GM19455 (cell line): ENCODE data around the gene HLA-C.
"Not testable (repeated sequence)": the region's sequence is repeated elsewhere in the genome, so short reads cannot be mapped to it uniquely, and the experiment has no call there.

Experiments used
- ATAC-seq: cut with Tn5 transposase; IDR thresholded peaks from one replicate; pipeline ENCODE4 v1.9.1; 2021; ENCODE audit not compliant: unreplicated experiment

The HLA-C gene

DNA sequence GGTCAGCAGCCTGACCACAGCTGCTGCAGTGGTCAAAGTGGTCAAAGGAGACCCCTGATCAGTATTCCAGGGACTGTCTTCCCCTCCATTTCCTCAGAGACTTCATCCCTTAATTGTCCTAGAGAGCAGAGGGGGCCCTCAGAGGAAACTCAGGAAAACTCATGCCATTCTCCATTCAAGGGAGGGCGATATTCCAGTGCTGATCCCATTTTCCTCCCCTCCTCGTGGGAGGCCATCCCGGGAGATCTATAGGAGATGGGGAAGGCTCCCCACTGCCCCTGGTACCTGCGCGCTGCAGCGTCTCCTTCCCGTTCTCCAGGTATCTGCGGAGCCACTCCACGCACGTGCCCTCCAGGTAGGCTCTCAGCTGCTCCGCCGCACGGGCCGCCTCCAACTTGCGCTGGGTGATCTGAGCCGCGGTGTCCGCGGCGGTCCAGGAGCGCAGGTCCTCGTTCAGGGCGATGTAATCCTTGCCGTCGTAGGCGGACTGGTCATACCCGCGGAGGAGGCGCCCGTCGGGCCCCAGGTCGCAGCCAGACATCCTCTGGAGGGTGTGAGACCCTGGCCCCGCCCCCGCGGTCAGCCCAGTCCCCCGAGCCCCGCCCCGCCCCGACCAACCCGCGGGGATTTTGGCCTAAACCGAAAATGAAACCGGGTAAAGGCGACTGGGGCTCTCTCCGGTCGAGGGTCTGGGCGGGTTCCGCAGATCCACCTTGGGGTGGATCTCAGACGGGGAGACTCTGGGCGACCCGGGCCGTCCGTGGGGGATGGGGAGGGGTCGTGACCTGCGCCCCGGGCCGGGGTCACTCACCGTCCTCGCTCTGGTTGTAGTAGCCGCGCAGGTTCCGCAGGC, 878 bp downstream of the HLA-C start:
- no peak for ATAC-seq

DNA sequence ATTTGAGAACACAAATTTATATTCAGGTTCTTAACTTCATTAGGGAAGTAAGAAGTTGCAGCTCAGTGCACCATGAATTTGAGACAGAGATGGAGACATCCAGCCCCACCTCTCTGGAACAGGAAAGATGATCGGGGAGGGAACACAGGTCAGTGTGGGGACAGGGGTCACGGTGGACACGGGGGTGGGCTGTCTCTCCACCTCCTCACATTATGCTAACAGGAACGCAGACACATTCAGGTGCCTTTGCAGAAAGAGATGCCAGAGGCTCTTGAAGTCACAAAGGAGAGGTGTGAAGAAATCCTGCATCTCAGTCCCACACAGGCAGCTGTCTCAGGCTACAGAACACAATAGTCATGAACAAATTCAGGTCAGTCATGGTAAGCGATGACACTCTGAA, 3.1 kb downstream of the HLA-C start:
- no peak for ATAC-seq

DNA sequence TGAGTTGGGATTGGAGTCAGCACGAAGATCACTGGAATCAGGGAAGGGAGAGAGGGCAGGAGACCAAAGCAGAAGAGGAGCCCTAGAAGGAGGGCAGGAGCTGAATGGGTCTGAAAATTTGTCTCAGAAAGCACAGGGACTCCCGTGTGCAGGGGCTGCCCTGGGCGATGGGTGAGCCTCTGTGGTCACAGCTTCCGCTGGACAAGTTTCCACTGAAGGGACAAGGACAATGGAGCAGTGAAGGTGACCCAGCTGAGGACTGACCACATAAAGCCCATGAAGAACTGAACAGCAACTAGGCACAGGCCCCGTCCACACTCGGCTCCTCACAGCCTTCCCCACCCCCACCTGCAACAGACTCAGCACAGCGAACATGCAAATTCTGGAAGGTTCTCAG, 3.5 kb downstream of the HLA-C start:
- ATAC-seq: no peak

DNA sequence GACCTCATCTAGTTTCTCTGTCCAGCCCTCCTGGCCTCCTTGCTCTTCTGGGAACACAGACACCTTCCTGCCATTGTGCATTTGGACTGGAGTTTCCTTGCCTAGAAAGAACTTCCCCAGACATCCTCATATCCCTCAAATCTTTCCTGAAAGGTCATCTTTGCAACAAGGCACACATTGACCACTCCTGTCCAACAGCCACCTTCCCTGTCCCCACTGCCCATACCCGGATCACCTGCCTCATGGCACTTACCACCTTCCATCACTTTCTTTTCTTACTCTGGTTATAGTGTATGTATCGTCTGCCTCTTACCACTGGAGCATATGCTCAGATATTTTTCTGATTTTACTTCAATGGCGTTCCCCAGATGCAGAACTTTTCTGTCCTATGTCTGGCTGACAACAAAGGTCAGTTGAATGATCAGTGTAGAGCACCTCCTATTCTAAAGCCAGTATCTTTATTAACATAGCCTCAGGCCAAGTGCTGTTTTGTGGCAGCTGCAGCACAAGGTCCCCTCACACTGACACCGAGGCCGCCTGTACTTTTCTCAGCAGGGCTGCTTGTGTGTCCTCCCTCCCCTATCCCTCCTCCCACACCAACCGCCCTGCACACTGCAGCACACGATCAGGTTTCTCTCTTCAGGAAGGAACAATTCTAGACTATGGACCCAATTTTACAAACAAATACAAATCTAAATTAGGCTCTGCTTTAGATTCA, 4.1 kb downstream of the HLA-C start:
- no peak for ATAC-seq

DNA sequence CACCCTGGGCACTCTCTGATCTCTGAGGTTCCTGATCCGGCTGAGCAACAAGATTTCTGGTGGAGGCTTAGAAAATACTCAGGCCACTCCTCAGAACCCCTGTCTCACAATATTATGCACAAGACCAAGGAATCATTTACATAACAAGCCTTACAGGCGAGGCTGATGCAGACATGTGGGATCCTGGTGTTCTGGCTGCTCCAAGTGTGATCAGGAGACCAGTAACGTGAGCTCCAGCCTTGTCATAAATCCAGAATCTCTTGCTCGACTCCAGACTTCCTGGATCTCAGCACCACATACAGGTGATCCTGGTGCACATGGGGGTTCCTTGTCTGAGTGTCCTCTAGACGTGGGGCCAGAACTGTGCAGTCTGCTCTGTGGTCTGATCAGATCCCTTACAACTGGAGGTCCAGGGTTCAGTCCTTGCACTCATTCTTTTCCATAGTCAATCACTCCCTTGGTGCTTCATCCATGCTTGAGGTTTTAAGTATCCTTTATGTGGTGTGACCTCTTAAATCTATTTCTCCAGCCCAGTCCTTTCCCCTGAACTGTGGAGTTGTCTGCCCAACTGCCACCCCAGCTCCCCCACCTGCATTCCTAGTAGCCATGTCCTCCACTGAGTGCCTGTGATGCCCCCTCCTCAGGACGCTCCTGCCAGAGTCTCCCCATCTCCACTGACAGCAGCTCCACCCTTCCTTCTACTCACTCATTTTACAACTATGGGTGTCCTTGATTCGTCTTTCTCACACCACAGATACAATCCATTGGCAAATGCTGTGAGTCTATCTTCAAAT, 5.1 kb downstream of the HLA-C start:
- no peak for ATAC-seq

DNA sequence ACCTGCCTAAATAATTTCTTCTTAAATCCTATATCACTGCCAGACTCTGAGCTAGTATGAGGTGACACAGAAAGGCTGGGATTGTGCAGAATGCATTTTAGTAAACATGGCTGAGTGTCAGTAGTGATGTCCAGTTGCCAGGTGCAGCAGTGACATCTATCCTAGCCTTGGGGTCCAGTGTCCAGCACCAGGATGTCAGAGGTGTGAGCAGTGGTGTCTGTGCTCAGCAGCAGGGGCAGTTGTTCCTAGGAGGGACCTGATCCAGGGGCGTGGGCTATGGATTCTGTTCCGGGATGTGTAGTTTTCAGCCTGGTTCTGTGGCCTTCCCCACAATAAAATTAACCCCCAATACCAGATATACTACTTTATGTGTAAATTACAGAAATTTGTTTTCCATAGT, 6.0 kb downstream of the HLA-C start:
- ATAC-seq: no peak

DNA sequence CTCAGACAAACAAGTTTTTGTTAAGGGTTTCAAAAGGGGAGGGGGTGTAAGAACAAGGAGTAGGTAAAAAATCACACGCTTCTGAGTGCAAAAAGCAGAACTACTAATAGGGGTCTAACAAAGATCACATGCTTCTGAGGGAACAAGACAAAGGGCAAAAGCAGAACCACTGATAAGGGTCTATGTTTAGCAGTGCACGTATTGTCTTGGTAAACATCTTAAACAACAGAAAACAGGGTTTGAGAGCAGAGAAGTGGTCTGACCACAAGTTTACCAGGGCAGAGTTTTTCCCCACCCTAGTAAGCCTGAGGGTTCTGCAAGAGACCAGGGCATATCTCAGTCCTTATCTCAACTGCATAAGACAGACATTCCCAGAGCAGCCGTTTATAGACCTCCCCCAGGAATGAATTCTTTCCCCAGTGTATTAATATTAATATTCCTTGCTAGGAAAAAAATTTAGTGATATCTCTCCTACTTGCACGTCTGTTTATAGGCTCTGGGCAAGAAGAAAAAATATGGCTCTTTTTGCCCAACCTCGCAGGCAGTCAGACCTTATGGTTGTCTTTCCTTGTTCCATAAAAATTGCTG, 8.5 kb downstream of the HLA-C start:
- ATAC-seq: not testable (repeated sequence)

DNA sequence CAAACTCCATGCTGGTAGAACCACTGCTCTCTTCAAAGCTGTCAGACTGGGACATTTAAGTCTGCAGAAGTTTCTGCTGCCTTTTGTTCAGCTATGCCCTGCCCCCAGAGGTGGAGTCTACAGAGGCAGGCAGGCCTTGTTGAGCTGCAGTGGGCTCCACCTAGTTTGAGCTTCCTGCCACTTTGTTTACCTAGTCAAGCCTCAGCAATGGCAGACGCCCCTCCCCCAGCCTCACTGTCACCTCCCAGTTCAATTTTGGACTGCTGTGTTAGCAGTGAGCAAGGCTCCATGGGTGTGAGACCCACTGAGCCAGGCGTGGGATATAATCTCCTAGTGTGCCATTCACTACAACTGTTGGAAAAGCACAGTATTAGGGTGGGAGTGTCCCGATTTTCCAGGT, 11.9 kb downstream of the HLA-C start:
- not testable (repeated sequence) for ATAC-seq

DNA sequence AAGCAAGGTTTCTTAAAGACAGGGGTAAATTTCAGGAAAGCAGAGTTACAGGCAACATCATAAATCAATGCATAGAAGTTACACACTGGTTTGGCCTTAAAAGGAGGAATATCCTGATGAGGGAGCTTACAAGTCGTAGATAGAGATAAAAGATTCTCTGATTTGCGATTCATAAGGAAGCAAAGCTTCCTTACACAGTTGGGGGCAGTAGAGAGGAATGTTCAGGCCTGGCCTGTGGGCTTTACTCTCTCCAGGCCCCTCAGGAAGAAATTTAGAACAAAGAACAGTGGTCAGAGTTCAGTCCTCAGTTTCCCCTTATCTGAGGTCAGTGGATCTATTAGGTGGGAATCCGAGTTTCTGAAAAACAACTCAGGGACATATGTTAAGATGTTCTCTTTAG, 19.3 kb downstream of the HLA-C start:
- no peak for ATAC-seq

DNA sequence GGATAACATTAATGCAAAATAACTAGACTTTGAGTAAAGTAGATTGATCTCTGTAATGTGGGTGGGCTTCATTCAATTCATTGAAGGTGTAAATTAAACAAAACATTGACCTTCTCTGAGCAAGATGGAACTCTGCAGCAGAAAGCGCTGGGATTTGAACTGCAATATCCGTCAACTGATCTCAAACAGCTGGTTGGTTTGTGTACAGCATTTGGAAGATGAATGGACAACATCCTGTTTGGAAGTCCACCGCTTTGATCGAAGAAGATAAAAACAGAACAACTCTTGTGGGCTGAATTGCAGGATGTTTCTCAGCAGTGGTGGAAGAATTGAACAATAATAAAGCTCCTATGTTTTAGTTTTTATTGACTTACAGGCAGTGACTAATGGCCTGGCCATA, 20.6 kb downstream of the HLA-C start:
- ATAC-seq: no peak

DNA sequence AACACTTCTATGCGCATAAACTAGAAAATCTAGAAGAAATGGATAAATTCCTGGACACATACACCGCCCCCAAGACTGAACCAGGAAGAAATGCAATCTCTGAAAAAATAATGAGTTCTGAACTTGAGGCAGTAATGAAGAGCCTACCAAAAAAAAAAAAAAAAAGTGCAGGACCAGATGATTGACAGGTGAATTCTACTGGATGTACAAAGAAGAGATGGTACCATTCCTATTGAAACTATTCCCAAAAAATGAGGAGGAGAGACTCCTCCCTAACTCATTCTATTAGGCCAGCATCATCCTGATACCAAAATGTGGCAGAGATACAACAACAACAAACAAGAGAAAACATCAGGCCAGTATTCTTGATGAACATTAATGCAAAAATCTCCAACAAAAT, 22.7 kb downstream of the HLA-C start:
- no peak for ATAC-seq

DNA sequence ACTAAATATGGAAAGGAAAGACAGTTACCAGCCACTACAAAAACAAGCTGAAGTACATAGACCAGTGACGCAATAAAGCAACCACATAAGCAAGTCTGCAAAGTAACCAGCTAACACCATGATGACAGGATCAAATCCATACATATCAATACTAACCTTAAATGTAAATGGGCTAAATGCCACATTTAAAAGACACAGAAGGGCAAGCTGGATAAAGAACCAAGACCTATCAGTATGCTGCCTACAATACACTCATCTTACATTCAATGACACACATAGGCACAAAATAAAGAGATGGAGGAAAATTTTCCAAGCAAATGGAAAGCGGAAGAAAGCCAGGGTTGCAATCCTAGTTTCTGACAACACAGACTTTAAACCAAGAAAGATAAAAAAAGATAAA, 24.1 kb downstream of the HLA-C start:
- ATAC-seq: no peak

DNA sequence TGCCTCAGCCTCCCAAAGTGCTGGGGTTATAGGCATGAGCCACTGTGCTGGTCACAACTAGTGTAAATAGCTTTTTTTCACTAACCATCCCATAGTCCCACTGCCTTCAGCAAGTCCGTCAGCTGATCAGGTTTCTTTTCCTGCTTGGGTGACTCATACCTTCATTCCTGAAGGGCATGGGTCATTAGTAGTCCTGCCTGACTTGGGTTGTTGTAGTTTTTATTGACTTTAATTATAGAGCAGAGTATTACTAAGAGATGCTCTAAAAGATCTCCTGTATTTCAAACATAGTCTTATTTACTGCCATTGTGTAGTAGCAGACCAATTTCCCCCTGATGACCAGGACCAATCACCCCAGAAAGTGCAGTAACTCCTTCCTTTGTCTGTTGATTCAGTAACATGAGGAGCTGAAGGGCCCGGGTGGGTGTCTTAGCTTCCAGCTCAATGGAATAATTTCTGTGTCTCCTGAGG, 25.8 kb downstream of the HLA-C start:
- ATAC-seq: no peak

DNA sequence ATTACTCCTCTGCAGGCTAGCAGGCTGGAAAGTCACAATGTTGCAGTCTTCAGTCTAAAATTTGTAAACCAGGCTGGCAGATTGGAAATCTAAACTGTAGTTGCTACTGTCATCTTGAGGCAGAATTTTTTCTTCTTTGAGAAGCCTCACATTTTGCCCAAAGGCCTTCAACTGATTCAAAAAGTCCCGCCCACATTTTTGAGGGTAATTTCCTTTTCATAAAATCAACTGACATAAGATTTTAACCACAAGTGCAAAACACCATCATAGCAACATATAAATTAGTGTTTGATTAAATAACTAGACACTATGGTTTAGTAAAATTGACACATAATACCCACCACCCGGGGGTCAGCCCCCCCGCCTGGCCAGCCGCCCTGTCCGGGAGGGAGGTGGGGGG, 28.4 kb downstream of the HLA-C start:
- ATAC-seq: no peak

DNA sequence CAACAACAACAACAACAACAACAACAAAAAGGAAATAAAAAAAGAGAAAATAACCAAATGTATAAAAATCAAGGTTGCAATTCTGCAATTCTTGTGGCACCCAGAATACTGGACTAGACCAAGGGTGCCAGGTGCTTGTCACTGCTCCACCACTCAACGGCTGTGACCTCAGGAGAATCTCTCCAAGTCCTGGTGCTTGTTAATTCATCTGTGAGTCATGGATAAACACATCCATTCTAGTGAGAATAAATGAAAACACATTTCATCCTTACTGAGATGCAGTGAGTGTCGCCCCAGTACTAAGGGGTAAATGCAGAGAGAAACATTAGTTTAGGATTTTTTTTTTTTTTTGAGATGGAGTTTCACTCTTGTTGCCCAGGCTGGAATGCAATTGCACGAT, 32.0 kb downstream of the HLA-C start:
- no peak for ATAC-seq

DNA sequence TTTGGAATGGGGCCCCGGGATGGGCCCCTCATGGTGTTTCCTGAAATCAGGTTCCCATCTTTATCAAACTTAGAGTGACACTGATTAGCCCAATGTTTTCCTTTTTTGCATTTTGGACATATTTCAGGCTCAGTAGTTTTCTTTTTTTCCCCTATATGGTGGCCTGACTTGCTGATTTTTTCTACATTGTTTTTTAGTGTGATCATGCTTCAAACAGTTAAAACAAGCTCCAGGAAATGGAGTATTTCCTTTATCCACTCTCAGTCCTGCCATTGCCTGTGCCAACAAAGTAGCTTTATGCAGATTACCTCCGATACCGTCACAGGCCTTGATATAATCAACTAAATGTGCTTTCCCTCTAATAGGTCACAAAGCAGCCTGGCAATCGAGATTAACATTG, 37.8 kb downstream of the HLA-C start:
- not testable (repeated sequence) for ATAC-seq

DNA sequence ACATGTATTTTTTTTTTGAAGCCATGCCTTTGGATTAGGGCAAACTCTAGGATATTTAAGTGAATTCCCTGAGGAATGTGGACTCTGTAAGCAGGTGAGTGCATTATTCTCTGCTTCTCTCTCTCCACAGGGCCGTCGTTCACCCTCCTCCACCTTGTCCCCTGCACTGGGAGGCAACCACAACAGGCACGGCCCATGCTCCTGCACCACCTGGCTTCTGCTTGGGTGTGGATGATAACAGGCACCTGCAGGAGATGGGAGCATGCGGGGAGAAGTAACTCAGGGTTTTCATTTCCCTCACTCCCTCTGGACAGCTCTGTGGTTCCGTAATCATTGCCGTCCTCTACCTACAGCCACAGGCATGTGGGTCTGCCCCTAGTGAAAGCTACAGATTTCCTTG, 43.4 kb downstream of the HLA-C start:
- ATAC-seq: no peak

DNA sequence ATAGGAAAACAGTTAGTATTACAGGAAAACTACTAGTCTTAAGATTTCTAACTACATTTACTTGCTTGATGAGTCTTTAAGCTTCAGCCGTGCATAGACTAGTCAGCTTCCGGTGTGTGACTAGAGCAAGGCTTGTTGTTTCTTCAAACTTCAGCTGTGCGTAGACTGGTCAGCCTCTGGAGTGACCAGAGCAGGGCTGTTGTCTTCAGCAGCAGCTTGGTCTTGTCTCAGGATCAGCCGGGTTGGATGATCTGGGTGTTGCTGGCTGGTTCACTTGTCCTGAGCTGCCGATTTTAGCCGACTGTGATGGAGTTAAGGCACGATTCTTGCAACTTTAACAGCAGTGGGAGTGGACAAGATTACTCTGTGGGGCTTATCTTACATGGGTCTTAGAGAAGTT, 44.7 kb downstream of the HLA-C start:
- no peak for ATAC-seq

DNA sequence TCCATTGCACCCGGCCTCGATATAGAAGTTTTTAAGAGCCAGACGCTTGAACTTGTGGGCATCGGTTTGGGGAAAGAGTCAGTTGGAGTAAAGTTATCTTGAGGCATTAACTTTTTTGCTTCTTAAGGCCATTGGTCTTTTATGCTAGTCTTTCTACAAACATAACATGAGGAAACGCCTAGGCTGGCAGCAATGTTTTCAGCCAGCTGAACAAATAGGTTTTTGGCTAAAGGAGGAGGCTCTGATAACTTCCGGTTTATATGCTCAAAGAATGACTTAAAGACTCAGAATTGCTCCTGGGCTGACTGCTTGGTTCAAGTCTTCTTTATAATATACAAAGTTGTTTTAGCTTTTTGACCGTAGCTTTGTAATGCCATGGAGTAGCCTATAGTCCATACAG, 46.2 kb downstream of the HLA-C start:
- ATAC-seq: no peak

DNA sequence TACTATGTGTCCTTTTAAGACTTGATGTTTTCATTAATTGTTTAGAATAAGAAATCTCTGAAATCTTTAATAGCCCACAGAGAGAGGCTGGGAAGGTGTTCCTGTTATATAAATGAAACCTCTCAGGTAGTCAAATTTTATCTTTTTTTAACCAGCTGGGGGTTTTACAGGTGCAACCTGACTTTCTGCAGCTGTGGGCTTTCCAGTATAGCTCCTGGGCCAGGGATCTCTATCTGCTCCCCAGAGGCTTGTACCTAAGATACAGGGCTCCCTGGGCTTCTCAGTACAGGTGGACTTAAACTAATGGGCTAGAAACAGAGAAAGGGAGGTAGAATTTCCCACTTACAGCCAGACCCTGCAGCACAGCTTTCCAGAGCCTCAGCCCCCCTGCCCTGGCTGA, 49.4 kb downstream of the HLA-C start:
- no peak for ATAC-seq
